ENCODE results near the gene EXOC3L1. TPM values are rescaled to one million over a fixed set of nuclear protein-coding genes. Genes with fewer than 3 reads are reported as not detected.
A peak's percentile ranks its signal among the peaks of the same experiment; 100 is the strongest.

EXOC3L1 gene
- total RNA-seq, 4 donors from 2014 or later, result 3.0 to 6.7 TPM; not detected in 2

DNA sequence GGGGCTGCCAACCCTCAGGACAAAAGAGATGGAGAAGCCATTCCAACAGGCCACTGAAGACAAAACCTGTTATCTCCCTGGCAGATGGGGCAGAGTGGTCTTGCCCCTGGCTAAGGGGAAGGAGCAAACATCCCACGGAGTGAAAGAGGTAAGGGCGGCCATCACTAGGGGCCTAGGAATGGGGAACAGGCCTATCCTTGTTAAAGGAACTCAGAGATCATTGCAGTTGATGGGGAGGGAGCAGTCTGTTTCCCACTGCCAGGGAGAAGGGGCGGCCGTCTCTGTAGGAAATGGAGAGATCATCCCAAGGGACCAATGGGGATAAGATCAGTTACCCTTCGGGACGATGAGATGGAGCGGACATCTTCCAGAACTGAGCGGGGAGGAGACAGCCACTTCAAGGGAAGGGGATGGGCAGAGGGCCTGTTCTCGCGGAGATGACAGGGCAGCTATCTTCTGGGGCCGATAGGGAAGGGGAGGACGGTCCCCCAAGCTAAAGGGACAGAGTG lies 36.4 kb upstream of the EXOC3L1 start:
- 26 to 36% methylated on average over 4 to 12 of the region's 12 CpGs for WGBS, 2 donors (ENCODE audit: low coverage in 1 of 2)
- in situ Hi-C loops (cut with MboI; ENCODE audit: low pct_ligation_motif_present in 1 of 4, low pct_unique_long_range_greater_than_20kb in 1 of 4, low sequenced_read_pairs in 3 of 4) (no loop called here), intact Hi-C loops (cut with DNase I; ENCODE audit: low total_unique reads) (no loop called here)
- no peak for TF ChIP-seq POLR2A (IDR thresholded peaks at IDR 0.05)
- no peak for TF ChIP-seq EP300 (IDR thresholded peaks at IDR 0.05; ENCODE audit: low read depth)
- TF ChIP-seq, protein P1, sequence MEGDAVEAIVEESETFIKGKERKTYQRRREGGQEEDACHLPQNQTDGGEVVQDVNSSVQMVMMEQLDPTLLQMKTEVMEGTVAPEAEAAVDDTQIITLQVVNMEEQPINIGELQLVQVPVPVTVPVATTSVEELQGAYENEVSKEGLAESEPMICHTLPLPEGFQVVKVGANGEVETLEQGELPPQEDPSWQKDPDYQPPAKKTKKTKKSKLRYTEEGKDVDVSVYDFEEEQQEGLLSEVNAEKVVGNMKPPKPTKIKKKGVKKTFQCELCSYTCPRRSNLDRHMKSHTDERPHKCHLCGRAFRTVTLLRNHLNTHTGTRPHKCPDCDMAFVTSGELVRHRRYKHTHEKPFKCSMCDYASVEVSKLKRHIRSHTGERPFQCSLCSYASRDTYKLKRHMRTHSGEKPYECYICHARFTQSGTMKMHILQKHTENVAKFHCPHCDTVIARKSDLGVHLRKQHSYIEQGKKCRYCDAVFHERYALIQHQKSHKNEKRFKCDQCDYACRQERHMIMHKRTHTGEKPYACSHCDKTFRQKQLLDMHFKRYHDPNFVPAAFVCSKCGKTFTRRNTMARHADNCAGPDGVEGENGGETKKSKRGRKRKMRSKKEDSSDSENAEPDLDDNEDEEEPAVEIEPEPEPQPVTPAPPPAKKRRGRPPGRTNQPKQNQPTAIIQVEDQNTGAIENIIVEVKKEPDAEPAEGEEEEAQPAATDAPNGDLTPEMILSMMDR (IDR thresholded peaks at IDR 0.05), result no peak
- TF ChIP-seq POLR2AphosphoS5 (IDR thresholded peaks at IDR 0.05), result no peak
- DNase-seq, result no peak
- Histone ChIP-seq H3K4me1 (peaks cover 7 to 21% (median 16%) of the 10 kb centered on the region in 4 donors), H3K27me3 (no peaks in the 10 kb centered on the region), H3K27ac (peak overlapping the region; percentile 82 to 86 (median 84)), H3K4me3 (peak overlapping the region; percentile 68 to 94 (median 82)), H3K9me3 (no peaks in the 10 kb centered on the region), H3K36me3 (peaks cover 0 to 18% (median 9%) of the 10 kb centered on the region in 4 donors)

GRCh38 chr16:67223992-67224391 lies 34.1 kb upstream of the EXOC3L1 start:
- DNase-seq, result no peak
- peaks cover 0 to 5% (median under 1%) of the 10 kb centered on the region in 4 donors for H3K36me3 ChIP-seq
- H3K4me3 ChIP-seq, result no peak overlapping the region
- H3K27me3 ChIP-seq, result no peaks in the 10 kb centered on the region
- intact Hi-C loops (cut with DNase I; ENCODE audit: low total_unique reads), result no loop called here
- H3K4me1 ChIP-seq, result peaks cover 7 to 21% (median 16%) of the 10 kb centered on the region in 4 donors
- in situ Hi-C loops (cut with MboI; ENCODE audit: low pct_ligation_motif_present in 1 of 4, low pct_unique_long_range_greater_than_20kb in 1 of 4, low sequenced_read_pairs in 3 of 4), result no loop called here
- WGBS, 2 donors (ENCODE audit: low coverage in 1 of 2), result 37 to 50% methylated on average over 2 to 3 of the region's 3 CpGs
- TF ChIP-seq, protein P1 (IDR thresholded peaks at IDR 0.05), result no peak
- TF ChIP-seq EP300 (IDR thresholded peaks at IDR 0.05; ENCODE audit: low read depth) (no peak), POLR2A (IDR thresholded peaks at IDR 0.05) (no peak), POLR2AphosphoS5 (IDR thresholded peaks at IDR 0.05) (no peak)
- no peaks in the 10 kb centered on the region for H3K9me3 ChIP-seq
- H3K27ac ChIP-seq, result no peak overlapping the region

- 59 to 72% methylated on average over 9 to 18 of the region's 18 CpGs for WGBS, 2 donors (ENCODE audit: low coverage in 1 of 2)
- TF ChIP-seq POLR2AphosphoS5 (IDR thresholded peaks at IDR 0.05) (no peak), POLR2A (IDR thresholded peaks at IDR 0.05) (no peak), EP300 (IDR thresholded peaks at IDR 0.05; ENCODE audit: low read depth) (no peak)
- TF ChIP-seq, protein P1 (IDR thresholded peaks at IDR 0.05), result no peak
- peak overlapping the region in 2 of 4 donors; percentile 33 to 34 for H3K27ac ChIP-seq
Observed at GRCh38 chr16:67216612-67217490, 26.9 kb upstream of the EXOC3L1 start.

DNA sequence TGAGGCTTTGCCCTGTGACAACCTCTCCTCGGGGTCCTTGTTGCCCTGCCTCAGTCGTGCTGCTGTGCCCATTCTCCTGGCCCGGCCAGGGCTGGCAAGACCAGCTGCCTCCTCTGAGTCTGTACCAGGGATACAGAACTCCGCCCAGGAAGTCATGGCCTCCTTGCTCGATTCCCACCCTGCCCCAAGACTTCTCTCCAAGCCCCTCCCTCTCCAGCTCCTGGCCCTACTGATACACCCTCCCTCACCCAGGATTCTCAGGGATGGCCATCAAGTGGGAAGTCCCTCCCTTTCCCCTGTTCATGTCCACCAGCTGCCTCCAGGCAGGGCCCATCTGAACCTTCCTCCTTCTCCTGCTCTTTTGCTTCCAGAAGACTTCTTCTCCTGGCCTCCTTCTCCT lies 25.8 kb upstream of the EXOC3L1 start:
- Histone ChIP-seq H3K27me3 (no peaks in the 10 kb centered on the region), H3K27ac (no peak overlapping the region), H3K4me3 (no peak overlapping the region), H3K36me3 (no peaks in the 10 kb centered on the region), H3K9me3 (no peaks in the 10 kb centered on the region), H3K4me1 (no peaks in the 10 kb centered on the region)
- no peak for TF ChIP-seq POLR2A (IDR thresholded peaks at IDR 0.05)
- no peak for TF ChIP-seq EP300 (IDR thresholded peaks at IDR 0.05; ENCODE audit: low read depth)
- 72% methylated on average over 5 of the region's 5 CpGs; no CpG with 5 or more reads in 1 of the 2 donors for WGBS, 2 donors (ENCODE audit: low coverage in 1 of 2)
- in situ Hi-C loops (cut with MboI; ENCODE audit: low pct_ligation_motif_present in 1 of 4, low pct_unique_long_range_greater_than_20kb in 1 of 4, low sequenced_read_pairs in 3 of 4) (no loop called here), intact Hi-C loops (cut with DNase I; ENCODE audit: low total_unique reads) (no loop called here)
- DNase-seq, result no peak

More at GRCh38 chr16:67216612-67217490, 26.9 kb upstream of the EXOC3L1 start:
- Histone ChIP-seq H3K27me3 (no peaks in the 10 kb centered on the region), H3K4me1 (no peaks in the 10 kb centered on the region), H3K4me3 (no peak overlapping the region), H3K9me3 (no peaks in the 10 kb centered on the region), H3K36me3 (no peaks in the 10 kb centered on the region)
- intact Hi-C loops (cut with DNase I; ENCODE audit: low total_unique reads) (no loop called here), in situ Hi-C loops (cut with MboI; ENCODE audit: low pct_ligation_motif_present in 1 of 4, low pct_unique_long_range_greater_than_20kb in 1 of 4, low sequenced_read_pairs in 3 of 4) (no loop called here)
- no peak for DNase-seq
